HG03469 (cell line): ENCODE measurements around the gene SSTR5.
"Not testable (repeated sequence)": the region's sequence is repeated elsewhere in the genome, so short reads cannot be mapped to it uniquely, and the experiment has no call there.

ENCODE experiments used
- ATAC-seq: cut with Tn5 transposase; IDR thresholded peaks from one replicate; pipeline ENCODE4 v1.9.1; 2021; ENCODE audit warnings: mild to moderate bottlenecking, moderate library complexity, moderate number of reproducible peaks; ENCODE audit not compliant: unreplicated experiment

Gene SSTR5

DNA sequence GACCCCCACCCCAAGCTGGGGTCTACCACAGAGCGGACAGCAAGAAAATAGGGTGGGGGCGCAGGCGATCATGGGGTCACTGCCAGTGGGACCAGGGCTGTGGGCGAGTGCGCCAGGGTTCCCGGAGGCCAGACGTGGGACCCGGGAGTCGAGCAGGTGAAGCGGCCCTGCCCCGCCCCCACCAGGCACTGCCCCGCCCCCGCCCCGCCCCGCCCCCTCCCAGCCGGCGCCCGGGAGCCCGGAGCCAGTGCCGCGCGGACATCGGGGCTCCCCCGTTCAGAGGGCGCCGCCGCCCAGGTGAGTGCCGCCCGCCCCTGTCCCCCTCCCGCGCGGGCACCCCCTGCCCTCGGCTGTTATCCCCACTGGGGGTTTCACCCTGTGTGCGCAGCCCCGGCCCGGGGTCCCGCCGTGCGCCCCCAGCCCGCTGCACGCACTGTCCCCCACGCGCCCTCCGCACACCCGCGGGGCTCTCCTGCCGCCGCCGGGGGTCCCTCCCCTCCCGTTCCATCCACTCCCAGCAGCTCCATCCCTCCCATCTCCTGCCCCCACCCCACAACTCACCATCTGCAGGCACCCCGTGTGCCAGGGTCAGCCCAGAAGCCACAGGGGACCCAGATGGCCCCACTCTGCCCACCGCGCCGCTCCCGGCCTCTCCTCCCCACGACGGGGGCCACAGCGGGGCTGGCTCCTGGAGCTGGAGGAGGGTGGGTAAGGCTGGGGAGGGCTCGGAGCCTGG lies at the start of gene SSTR5:
Gene SSTR5, plus strand, starts transcription at position 222 of the 736 bp plus-strand sequence. CDS start 6,122 bp downstream, outside the sequence.
- ATAC-seq: no peak

DNA sequence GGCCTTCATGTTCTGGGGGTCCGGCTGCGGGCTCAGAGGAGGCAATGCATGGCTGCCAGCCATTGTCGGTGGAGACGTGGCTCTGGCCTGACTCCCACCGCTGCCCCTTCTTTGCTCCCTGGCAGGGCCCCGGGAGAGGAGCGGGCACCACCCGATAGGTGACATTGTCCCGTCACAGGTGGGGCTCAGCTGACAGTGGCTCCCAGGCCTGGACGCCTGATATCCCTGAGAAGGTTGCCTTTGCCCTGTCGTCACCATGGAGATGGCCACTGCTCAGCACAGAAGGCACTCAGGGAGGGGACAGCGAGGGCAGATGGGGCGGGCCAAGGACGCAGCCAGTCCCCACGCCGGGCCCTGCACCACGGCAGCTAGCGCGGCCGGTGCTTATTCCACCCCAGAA lies 48.4 kb upstream of the SSTR5 start:
- ATAC-seq: no peak

DNA sequence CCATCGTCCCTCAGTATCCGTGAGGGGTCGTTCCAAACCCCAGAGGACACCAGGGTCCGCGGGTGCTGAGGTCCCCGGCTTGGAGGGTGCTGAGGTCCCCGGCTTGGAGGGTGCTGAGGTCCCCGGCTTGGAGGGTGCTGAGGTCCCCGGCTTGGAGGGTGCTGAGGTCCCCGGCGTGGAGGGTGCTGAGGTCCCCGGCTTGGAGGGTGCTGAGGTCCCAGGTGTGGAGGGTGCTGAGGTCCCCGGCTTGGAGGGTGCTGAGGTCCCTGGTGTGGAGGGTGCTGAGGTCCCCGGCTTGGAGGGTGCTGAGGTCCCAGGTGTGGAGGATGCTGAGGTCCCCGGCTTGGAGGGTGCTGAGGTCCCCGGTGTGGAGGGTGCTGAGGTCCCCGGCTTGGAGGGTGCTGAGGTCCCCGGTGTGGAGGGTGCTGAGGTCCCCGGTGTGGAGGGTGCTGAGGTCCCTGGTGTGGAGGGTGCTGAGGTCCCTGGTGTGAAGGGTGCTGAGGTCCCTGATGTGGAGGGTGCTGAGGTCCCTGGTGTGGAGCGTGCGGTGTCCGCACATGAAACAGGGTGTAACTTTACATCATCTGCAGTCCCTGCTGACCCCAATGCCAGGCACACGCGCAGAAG lies 47.3 kb upstream of the SSTR5 start:
- ATAC-seq: not testable (repeated sequence)

DNA sequence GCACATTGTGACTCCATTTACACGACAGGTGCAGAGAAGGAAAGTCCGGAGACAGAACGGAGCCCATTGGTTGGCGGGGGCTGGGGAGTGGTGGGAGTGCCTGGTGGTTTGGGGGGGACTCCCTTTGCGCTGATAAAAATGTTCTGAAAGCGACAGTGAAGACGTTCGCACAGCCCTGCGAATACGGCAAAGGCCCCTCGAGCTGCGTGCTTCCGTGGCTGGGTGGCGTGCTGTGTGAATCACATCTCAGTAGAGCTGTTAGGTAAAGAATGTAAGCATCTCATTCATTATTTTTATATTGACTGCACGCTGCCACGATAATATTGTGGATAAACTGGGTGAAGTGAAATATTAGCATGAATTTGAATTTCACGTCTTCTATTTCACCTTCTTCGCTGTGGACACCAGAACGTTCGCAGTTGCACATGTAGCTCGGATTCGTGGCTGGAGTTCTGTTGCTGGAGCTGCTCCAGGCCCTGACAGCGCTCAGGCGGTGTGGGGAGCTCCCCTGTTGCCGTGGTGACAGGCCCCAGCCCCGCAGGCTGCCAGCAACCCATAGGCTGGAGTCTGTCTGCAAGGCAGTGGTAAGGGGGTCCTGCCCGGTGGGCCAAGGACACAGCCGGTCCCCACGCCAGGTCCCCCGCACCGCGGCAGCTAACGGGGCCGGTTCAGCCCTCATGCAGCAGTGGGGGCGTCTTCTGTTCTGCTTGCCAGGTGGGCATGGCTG lies 46.3 kb upstream of the SSTR5 start:
- no peak for ATAC-seq

DNA sequence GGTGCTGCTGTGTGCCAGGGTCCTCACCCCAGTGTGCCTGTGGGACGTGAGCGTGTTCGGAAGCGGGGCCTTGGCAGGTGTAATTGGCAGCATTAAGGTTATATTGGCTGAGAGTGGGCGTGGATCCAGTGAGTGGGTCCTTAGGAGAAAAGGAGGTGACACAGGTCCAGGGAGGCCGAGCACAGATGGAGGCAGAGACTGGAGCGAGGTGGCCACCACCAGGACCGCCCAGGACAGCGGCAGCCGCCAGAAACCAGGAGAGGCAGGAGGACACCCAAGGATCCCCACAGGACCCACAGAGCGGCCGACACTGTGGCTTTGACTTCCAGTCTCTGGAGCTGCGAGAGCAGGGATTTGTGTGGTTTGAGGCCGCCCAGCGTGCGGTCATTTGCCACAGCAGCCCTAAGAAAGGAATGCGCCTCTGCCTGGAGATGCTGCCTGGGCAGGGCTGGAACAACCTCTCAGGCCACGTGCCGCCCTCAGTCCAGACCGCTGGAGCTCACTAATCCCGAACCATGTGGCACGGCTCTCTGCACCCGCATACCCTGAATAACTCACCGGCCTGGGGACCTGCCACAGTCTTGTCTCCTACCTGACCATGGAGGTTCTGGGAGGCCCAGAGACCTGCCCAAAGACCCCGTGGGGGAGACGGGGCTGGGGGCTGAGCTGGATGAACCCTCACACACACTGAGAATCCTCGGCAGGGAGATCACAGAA lies 45.6 kb upstream of the SSTR5 start:
- no peak for ATAC-seq

DNA sequence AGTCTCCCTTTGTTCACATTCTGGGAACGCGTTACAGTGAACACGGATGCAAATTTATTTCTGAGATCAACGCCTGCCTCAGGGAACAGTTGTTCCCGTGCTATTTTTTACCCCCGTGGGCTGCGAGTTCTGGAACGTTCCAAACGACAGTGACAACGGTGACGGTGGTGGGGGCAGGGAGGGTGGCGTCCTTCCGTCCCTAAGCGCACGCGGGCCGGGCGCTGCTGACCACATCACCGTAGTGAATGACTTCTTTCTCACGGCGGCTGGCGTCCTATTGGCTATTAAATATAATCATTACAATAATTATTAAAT lies 45.1 kb upstream of the SSTR5 start:
- no peak for ATAC-seq

DNA sequence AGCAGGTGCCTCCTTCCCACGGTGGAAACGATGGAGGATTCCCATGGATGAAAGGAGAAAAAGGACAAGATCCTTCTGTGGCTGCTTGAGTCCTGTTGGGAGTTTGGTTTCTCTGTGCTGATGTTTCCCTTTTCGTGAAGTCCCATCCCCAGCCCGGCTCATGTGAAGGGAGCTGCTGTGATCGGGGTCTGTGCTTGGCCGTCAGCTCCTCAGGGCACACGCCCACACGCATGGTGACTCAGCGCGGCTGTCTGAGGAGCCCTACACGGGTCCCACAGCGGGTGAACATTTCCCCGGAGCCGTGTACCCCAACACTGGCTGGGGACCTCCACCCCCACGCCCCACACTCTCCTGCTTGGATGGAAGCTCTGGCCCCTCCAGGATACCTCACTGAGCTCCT lies 44.5 kb upstream of the SSTR5 start:
- ATAC-seq: no peak

DNA sequence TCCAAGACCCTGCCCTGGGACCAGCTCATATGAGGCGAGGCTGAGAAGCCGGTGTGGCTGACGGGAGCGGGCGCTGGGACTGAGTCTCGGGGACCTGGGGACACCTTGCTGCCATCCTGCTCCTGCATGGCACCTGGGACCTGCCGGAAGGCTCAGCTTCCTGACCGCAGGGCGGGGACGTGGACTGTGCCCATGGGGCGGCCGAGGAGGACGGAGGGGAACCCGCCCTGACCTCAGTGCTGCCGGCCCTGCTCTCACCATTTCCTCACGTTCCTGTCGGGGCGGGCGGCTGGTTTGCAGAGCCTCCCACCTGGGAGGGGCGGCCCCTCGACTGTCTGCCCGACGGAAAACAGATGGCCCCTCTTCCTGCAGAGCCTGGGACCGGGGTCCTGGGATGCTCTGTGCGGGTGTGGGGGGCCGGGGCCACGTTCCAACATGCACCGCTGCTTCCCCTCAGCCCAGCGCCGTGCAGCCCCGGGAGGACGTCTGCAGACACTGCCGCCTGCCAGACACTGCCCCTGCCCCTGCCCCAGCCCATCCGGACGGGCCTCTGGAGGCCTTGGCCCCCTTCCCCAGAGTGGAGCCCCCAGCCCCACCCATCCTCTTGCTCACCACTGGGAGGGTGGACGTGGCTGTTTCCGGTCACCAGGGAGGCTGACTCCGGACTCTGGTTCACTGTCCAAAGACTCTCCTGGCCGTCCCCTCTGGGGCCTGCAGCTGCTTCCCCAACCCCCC lies 43.9 kb upstream of the SSTR5 start:
- ATAC-seq: no peak

DNA sequence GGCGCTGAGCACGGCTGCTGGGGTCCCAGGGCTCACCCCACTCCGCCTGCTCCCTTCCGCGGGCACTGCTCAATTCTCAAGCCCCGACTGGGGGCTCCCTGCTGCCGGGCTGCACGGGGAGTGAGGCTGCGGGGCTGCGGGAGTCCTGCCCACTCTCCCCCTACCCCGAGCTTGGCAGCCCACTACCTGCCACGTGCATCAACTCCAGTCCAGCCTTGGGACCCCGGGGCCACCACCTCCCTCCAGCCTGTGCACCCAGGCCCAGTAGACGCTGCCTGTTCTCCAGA lies 43.3 kb upstream of the SSTR5 start:
- no peak for ATAC-seq

DNA sequence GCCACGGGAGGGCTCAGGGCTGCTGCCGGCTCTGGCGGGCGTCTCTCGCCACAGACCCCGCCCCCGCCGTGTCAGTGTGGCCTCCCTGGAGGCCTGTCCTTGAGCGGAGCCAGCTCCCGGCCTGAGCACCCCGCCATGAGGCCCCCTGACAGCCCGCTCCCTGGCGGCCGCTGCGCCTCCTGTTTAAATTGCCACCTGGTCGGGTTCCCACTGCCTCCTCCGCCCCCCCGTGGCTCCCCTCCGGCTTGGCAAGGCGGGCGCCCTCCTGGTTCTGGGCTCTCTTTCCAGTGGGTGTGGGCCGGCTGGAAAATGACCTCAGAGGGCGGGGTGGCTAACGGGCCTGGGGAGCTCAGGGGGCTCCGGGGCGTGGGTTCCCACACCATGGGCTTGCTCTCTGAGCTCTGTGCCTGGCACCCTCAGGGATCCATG lies 42.1 kb upstream of the SSTR5 start:
- no peak for ATAC-seq

DNA sequence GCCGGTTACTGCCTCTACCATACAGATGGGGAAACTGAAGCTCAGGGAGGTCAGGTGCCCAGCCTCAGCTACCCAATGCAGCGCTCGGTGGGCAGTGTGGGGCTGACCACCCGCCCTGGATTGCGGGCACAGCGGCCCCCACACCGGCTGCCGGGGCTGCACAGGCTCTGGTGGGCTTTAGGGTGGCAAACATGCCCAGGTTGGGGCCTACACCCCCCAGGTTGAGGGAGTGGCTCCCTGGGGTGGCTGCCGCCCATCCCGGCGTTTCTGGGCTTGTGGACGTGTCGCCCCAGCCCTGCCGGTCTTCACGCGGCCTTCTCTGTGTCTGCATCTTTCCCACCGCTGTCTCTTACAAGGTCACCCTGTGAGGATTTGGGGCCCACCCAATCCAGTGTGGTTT lies 40.9 kb upstream of the SSTR5 start:
- ATAC-seq: no peak

DNA sequence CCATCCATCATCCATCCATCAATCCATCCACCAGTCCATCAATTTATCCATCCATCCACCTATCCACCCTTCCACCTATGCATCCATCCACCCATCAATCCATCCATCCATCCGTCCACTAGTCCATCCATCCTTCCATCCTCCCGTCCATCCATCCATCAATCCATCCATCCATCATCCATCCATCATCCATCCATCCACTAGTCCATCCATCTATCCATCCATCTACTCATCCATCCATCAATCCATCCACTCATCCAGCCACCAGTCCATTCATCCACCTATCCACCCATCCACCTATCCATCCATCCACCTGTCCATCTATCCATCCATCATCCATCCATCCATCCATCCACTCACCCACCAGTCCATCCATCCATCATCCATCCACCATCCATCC lies 39.9 kb upstream of the SSTR5 start:
- no peak for ATAC-seq

DNA sequence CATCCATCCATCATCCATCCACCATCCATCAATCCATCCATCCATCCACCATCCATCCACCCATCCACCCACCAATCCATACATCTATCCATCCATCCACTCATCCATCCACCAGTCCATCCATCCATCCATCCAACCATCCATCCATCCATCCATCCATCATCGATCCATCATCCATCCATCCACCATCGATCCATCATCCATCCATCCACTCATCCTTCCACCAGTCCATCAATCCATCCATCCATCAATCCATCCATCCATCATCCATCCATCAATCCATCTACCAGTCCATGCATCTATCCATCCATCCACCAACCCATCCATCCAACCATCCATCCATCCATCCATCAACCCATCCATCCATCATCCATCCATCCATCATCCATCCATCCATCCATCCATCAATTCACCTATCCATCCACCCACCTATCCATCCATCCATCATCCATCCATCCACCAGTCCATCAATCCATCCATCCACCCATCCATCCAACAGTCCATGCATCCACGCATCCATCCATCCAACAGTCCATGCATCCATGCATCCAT lies 39.3 kb upstream of the SSTR5 start:
- no peak for ATAC-seq

DNA sequence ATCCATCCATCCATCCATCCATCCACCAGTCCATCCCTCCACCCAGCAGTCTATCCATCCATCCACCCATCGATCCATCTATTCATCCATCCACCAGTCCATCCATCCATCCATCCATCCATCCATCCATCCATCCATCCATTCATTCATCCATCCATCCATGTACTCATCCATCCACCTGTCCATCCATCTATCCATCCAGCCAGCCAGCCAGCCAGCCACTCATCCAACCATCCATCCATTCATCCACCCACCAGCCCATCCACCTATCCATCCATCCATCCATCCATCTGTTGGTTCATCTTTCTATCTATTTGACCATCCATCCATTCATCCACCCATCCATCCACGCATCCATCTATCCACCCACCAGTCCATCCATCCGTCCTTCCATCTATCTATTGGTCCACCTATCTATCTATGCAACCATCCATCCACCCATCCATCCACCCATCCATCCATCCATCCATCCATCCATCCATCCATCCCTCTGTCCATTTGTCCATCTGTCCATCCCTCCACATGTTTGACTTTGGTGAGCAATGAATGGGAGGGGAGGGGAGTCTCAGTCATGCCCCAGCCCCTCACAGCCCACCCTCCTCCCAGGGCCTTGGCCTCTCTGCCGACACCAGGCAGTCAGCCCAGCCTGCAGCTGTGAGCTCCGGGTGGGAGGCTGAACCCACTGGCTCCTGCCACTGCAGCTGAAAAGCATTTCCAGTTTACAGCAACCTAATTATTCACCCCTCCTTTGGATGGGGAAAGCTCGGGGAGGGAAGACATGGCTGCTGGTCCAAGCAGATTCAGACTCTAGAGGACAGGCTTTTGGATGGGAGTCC lies 38.1 kb upstream of the SSTR5 start:
- ATAC-seq: no peak

DNA sequence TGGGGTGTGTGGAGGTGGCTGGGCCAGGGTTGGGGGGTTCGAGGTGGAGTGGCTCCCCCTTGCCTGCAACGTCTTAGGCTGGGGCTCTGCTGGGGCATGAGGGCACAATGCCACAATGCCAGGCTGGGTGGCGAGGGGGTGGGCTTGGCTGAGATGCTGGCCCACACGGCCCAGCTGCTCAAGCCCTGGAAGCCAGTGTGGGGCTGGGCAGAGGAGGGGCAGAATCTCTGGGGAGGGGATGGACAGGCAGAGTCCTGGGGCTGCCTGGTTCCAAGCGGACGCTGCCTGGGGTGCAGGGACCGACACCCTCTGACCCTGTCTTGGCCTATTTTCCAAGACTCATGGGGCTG lies 37.5 kb upstream of the SSTR5 start:
- no peak for ATAC-seq

DNA sequence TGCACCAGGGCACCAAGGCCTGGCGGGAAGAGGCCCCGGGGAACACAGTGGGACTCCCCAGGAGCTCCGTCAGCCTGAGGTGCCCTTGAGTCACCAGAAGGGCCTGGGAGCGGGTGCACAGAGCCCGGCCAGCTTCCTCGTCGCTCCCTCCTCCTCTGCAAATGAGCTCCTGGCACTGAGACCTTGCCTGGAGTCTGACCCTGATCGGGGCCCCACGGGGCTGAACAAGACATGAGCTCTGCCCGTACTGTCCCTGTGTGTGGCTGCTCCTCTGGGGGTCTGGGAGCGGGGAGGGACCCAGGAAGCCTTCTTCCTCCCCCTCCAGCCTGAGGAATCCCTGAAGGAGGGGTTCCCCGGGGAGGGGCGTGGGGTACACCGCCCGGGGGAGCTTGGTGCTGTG lies 36.4 kb upstream of the SSTR5 start:
- no peak for ATAC-seq

DNA sequence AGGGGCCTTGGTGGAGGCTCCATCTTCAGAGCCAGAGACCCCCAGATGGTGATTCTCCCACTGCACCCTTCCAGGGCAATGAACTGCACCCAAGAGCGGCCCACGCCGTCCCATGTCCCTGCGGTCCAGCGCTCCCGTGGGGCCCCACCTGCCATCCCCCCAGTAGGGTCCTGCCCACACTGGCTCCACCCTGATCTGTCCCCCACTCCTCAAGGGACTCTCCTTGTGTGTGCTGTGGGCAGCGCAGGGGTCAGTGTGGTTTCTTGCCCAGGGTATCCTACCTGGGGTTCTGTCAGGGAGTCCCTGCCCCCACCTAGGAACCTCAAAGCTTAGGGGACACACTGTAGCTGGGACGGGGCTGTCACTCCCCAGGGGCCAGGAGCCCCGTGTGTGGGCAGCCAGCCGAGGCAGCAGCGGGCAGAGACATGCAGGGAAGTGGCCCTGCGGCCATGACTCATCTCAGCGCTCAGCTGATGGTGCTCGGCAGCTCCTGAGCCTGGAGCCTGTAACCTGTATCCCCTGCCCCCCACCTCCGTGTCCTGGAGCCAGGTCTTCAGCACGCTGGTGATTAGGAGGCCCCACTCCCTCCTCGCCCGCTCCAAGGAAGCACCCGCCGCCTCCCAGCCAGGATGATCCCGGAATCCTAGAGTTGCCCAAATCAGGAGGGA lies 35.7 kb upstream of the SSTR5 start:
- ATAC-seq: no peak

DNA sequence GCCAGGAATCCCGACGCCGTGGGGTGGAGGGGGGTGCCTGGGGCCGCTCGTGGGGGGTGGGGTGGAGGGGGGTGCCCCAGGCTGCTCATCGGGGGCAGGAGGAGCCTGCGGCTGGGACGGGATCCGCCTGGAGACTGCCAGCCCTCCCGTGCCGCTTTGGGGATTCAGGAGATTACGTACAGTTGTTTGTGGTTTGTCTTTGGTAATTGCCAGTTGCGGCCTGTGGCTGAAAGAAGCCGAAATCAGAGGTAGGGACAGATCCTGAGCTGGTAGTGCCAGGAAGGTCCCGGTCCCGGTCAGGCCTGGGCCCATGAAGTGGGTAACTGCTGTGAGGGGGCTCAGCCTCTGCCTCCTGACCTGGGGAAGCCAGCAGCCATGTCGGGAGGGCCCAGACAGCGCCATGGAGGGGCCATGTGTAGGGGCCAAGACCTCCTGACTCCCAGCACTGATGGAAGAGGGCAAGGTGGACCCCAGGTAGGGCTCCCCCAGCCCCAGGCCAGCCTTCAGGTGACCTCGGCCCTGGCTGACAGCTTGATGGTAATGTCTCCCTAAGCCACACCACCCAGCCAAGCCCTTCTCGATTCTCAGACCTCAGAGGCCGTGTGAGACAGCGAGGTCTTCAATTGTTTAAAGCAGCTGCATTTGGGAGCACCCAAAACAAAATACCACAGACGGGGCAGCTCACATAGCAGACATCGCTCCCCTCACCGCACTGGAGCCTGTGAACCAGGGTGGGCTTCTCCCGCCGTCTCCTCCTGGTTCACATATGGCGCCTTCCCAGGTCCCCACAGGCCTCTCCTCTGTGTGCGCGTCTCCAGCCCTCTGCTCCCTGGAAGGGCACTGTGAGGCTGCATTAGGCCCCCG lies 34.9 kb upstream of the SSTR5 start:
- no peak for ATAC-seq

DNA sequence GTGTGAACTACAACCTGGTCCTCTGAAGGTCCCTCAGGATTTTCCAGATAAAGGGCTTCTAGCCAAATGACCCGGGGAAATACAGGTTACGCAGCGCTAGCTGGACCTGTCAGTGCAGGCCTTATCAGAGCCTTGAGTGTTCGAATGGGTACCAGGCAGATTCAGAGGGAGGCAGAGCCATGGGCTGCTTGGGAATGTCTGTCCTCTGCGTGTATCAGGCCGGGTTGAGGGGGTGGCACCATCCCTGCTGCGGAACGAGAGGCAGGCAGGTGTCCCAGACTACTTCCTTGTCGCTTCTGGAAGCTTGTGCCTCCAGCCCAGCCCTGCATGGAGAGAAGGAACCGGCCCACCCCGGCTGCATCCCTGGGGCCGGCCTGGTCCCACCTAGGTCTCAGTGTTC lies 33.6 kb upstream of the SSTR5 start:
- ATAC-seq: no peak
